K562 treated with DMSO at 1 percent for 4 hours (cell line): ENCODE results near the gene MIF. TPM values are rescaled to one million over a fixed set of nuclear protein-coding genes. Genes with fewer than 3 reads are reported as not detected.

ENCODE experiments used
- total RNA-seq: library from RNA; unstranded; fragments of 300-600 nt; gene quantifications from 2 replicates; pipeline ENCODE4 v1.2.3, GENCODE V29; 2022; ENCODE audit not compliant: insufficient read depth

Gene MIF
- 381 and 435 TPM in 2 replicates for total RNA-seq

DNA sequence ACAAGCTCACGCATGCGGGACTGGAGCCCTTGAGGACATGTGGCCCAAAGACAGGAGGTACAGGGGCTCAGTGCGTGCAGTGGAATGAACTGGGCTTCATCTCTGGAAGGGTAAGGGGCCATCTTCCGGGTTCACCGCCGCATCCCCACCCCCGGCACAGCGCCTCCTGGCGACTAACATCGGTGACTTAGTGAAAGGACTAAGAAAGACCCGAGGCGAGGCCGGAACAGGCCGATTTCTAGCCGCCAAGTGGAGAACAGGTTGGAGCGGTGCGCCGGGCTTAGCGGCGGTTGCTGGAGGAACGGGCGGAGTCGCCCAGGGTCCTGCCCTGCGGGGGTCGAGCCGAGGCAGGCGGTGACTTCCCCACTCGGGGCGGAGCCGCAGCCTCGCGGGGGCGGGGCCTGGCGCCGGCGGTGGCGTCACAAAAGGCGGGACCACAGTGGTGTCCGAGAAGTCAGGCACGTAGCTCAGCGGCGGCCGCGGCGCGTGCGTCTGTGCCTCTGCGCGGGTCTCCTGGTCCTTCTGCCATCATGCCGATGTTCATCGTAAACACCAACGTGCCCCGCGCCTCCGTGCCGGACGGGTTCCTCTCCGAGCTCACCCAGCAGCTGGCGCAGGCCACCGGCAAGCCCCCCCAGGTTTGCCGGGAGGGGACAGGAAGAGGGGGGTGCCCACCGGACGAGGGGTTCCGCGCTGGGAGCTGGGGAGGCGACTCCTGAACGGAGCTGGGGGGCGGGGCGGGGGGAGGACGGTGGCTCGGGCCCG, at the start of gene MIF:
TSS of gene MIF (plus strand) at position 439 of the 765 bp plus-strand sequence. CDS start at position 531, 92 bp downstream.

GRCh38 chr22:23857606-23858483, 36.3 kb upstream of the MIF start, which contains the start of gene SLC2A11:
Gene SLC2A11, plus strand, starts transcription at chr22:23857875. Its CDS starts 125 bp downstream, at chr22:23858000.

Other genes with a start within 250 kb of the MIF start
- gene RGL4, start 203.4 kb upstream of the MIF start, total RNA-seq, result 0.24 TPM in 1 of 2 replicates, not detected in the other
- gene ZNF70, start 143.3 kb upstream of the MIF start, total RNA-seq, result 0.64 and 1.1 TPM in 2 replicates
- not detected in 2 replicates for gene VPREB3, start 140.0 kb upstream of the MIF start, total RNA-seq
- gene C22orf15, start 131.4 kb upstream of the MIF start, total RNA-seq, result not detected in 2 replicates
- gene CHCHD10, start 126.4 kb upstream of the MIF start, total RNA-seq, result 152 and 165 TPM in 2 replicates
- gene MMP11, start 121.5 kb upstream of the MIF start, total RNA-seq, result 1.0 TPM in 1 of 2 replicates, not detected in the other
- 88.8 and 96.2 TPM in 2 replicates for gene SMARCB1, start 107.4 kb upstream of the MIF start, total RNA-seq
- gene DERL3, start 55.4 kb upstream of the MIF start, total RNA-seq, result 5.4 and 5.5 TPM in 2 replicates
- 4.0 and 5.6 TPM in 2 replicates for gene SLC2A11, start 36.5 kb upstream of the MIF start, total RNA-seq
- gene GSTT2B, start 66.8 kb downstream of the MIF start, total RNA-seq, result not detected in 2 replicates
- gene DDTL, start 72.5 kb downstream of the MIF start, total RNA-seq, result 2.7 TPM in 1 of 2 replicates, not detected in the other
- gene DDT, start 80.1 kb downstream of the MIF start, total RNA-seq, result 96.8 and 105 TPM in 2 replicates
- gene GSTT2, start 85.8 kb downstream of the MIF start, total RNA-seq, result not detected in 2 replicates
- gene GSTT4, start 111.1 kb downstream of the MIF start, total RNA-seq, result not detected in 2 replicates
- 28.4 and 40.6 TPM in 2 replicates for gene CABIN1, start 116.9 kb downstream of the MIF start, total RNA-seq